ENCODE results near the gene PTPRC. TPM values are rescaled to one million over a fixed set of nuclear protein-coding genes. Genes with fewer than 3 reads are reported as not detected.

Gene PTPRC
- polyA plus RNA-seq, 1 donor (not counting 4 experiments of a cell fraction or from before 2014, with no cell fraction given), result not detected

DNA sequence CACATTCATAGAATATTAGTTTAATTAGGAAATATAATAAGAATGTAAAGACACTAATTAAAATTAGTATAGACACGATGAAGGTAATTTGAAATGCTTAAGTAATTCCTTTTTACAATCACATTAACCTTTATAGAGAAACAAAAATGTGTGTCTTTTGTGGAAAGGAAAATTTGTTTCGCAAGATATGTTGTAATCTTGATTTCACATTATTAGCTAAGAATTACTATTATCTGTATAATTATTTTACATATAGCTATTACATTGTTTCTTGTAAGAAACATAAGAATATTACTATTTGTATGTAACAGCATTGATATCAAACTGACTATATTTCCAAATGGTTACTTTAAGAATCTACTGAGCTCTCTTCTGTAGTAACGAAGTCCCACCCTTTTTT is 111.2 kb downstream of the PTPRC start:
- no peaks in the 10 kb centered on the region for H4K20me1 ChIP-seq (ENCODE audit: control insufficient read depth, extremely low read depth, insufficient read depth, low read length)
- DNase-seq (ENCODE audit: low read depth, low spot score) (no peak), FAIRE-seq (no peak)
- no peaks in the 10 kb centered on the region for H3K79me2 ChIP-seq (ENCODE audit: control insufficient read depth, insufficient read depth, low read length)
- no peak overlapping the region for H3K9ac ChIP-seq (ENCODE audit: control insufficient read depth, extremely low read depth, insufficient read depth, low read length)
- H3K4me2 ChIP-seq (ENCODE audit: control insufficient read depth, extremely low read depth, insufficient read depth, low read depth, low read length), result no peak overlapping the region
- no peaks in the 10 kb centered on the region for H3K4me1 ChIP-seq (ENCODE audit: control insufficient read depth, extremely low read depth, insufficient read depth, low read length)
- no peak overlapping the region for H3K27ac ChIP-seq (ENCODE audit: control insufficient read depth, insufficient read depth, low read length)
- H3K4me3 ChIP-seq (ENCODE audit: control insufficient read depth in 2 of 3, extremely low read depth in 1 of 3, insufficient read depth in 2 of 3, low read depth in 1 of 3, low read length in 3 of 3), result no peak overlapping the region
- H3K27me3 ChIP-seq (ENCODE audit: control insufficient read depth, extremely low read depth, insufficient read depth, low read length), result peaks cover 3% of the 10 kb centered on the region
- H3K9me1 ChIP-seq (ENCODE audit: control insufficient read depth, extremely low read depth, insufficient read depth, low read length), result no peaks in the 10 kb centered on the region
- dilution Hi-C loops (cut with MboI; ENCODE audit: extremely low pct_ligation_motif_present, low sequenced_read_pairs), result no loop called here
- no peak overlapping the region for H2AFZ ChIP-seq (ENCODE audit: control insufficient read depth, low read length)
- H3K36me3 ChIP-seq (ENCODE audit: control insufficient read depth in 2 of 2, extremely low read depth in 1 of 2, insufficient read depth in 2 of 2, low read length in 2 of 2), result no peaks in the 10 kb centered on the region
- no peak for TF ChIP-seq EZH2 (IDR thresholded peaks at IDR 0.05; ENCODE audit: low read length)
- no peak for TF ChIP-seq CTCF (optimal IDR thresholded peaks at IDR 0.05 in 1 of 3, IDR thresholded peaks at IDR 0.05 in 1 of 3, conservative IDR thresholded peaks at IDR 0.05 in 1 of 3; ENCODE audit: extremely low read depth in 1 of 3, insufficient read depth in 2 of 3, low read length in 3 of 3)
- H3K9me3 ChIP-seq (ENCODE audit: control insufficient read depth, low read depth, low read length), result no peaks in the 10 kb centered on the region

- Histone ChIP-seq H4K20me1 (ENCODE audit: control insufficient read depth, extremely low read depth, insufficient read depth, low read length) (no peaks in the 10 kb centered on the region), H3K4me1 (ENCODE audit: control insufficient read depth, extremely low read depth, insufficient read depth, low read length) (no peaks in the 10 kb centered on the region), H3K9me3 (ENCODE audit: control insufficient read depth, low read depth, low read length) (no peaks in the 10 kb centered on the region), H3K9ac (ENCODE audit: control insufficient read depth, extremely low read depth, insufficient read depth, low read length) (no peak overlapping the region), H3K9me1 (ENCODE audit: control insufficient read depth, extremely low read depth, insufficient read depth, low read length) (no peaks in the 10 kb centered on the region), H3K79me2 (ENCODE audit: control insufficient read depth, insufficient read depth, low read length) (no peaks in the 10 kb centered on the region), H3K27me3 (ENCODE audit: control insufficient read depth, extremely low read depth, insufficient read depth, low read length) (peaks cover 3% of the 10 kb centered on the region), H3K4me3 (ENCODE audit: control insufficient read depth in 2 of 3, extremely low read depth in 1 of 3, insufficient read depth in 2 of 3, low read depth in 1 of 3, low read length in 3 of 3) (no peak overlapping the region), H3K4me2 (ENCODE audit: control insufficient read depth, extremely low read depth, insufficient read depth, low read depth, low read length) (no peak overlapping the region), H3K27ac (ENCODE audit: control insufficient read depth, insufficient read depth, low read length) (no peak overlapping the region), H3K36me3 (ENCODE audit: control insufficient read depth in 2 of 2, extremely low read depth in 1 of 2, insufficient read depth in 2 of 2, low read length in 2 of 2) (no peaks in the 10 kb centered on the region), H2AFZ (ENCODE audit: control insufficient read depth, low read length) (no peak overlapping the region)
- DNase-seq (ENCODE audit: low read depth, low spot score), result no peak
- no peak for FAIRE-seq
- dilution Hi-C loops (cut with MboI; ENCODE audit: extremely low pct_ligation_motif_present, low sequenced_read_pairs), result no loop called here
- TF ChIP-seq EZH2 (IDR thresholded peaks at IDR 0.05; ENCODE audit: low read length) (no peak), CTCF (optimal IDR thresholded peaks at IDR 0.05 in 1 of 3, IDR thresholded peaks at IDR 0.05 in 1 of 3, conservative IDR thresholded peaks at IDR 0.05 in 1 of 3; ENCODE audit: extremely low read depth in 1 of 3, insufficient read depth in 2 of 3, low read length in 3 of 3) (no peak)
Observed at GRCh38 chr1:198751741-198752140, 112.9 kb downstream of the PTPRC start.

Data from keratinocyte (primary cell).